ENCODE measurements around the gene KCNF1. TPM values are rescaled to one million over a fixed set of nuclear protein-coding genes. Genes with fewer than 3 reads are reported as not detected.

The KCNF1 gene
- total and polyA plus RNA-seq, 9 donors: 0.11 to 0.30 (median 0.14) TPM; not detected in 5

DNA sequence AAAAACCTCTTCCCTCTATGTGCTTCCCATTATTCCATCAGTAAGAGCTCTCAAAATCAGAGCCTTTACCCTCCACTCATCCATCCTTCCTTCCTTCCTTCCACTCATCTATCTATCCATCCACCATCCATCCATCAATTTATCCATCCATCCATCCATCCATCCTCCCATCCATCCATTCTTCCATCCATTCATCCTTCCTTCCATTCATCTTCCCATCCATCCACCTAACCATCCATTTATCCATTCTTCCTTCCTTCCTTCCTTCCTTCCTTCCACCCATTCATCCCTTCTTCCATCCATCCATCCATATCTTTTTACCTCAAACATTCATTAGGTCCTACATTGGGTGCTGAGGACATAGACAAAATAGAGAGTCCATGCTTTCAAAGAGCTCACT, 19.4 kb upstream of the KCNF1 start:
- Histone ChIP-seq H3K27ac (no peak overlapping the region), H3K4me1 (ENCODE audit: insufficient read depth) (no peaks in the 10 kb centered on the region), H3K27me3 (no peaks in the 10 kb centered on the region), H3K36me3 (no peaks in the 10 kb centered on the region), H3K9me3 (no peaks in the 10 kb centered on the region), H3K4me3 (no peak overlapping the region)
- no peak for DNase-seq
- intact Hi-C loops (cut with DNase I): no loop called here
- TF ChIP-seq EP300 (IDR thresholded peaks at IDR 0.05) (no peak), POLR2A (IDR thresholded peaks at IDR 0.05) (no peak), CTCF (IDR thresholded peaks at IDR 0.05) (no peak)

DNA sequence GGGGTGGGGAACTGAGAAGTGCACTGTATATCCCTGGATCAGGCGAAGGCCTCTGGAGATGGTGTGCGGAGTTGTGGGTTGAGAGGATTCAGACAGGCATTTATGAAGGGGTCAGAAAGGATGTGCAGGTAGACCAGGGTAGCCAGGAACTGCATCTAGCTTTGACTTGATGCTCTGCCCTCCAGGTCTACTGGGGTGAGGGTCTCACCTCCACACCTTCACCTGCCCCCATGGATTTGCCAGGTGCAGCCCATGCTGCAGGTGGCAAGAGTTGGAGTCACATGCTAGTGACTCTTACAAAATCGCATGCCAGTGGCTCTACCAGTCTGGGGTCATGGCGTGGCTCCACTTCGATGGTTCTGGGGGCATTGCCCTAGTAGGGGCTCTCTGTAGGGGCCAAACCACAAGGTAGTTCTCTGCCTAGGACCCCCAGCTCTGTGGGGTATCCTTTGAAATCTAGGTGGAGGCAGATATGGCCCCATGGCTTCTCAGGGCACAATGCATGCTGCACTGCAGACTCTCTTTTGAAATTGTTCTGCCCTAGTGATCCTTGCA, 18.9 kb upstream of the KCNF1 start:
- H3K4me3 ChIP-seq: no peak overlapping the region
- H3K27me3 ChIP-seq: no peaks in the 10 kb centered on the region
- intact Hi-C loops (cut with DNase I): no loop called here
- TF ChIP-seq POLR2A (IDR thresholded peaks at IDR 0.05): no peak
- TF ChIP-seq EP300 (IDR thresholded peaks at IDR 0.05): no peak
- no peak for TF ChIP-seq CTCF (IDR thresholded peaks at IDR 0.05)
- no peak for DNase-seq
- WGBS, 3 donors: 76 to 94% (median 86%) methylated on average over 4 to 5 of the region's 5 CpGs
- H3K4me1 ChIP-seq (ENCODE audit: insufficient read depth): no peaks in the 10 kb centered on the region
- no peaks in the 10 kb centered on the region for H3K36me3 ChIP-seq
- H3K27ac ChIP-seq: no peak overlapping the region
- no peaks in the 10 kb centered on the region for H3K9me3 ChIP-seq

DNA sequence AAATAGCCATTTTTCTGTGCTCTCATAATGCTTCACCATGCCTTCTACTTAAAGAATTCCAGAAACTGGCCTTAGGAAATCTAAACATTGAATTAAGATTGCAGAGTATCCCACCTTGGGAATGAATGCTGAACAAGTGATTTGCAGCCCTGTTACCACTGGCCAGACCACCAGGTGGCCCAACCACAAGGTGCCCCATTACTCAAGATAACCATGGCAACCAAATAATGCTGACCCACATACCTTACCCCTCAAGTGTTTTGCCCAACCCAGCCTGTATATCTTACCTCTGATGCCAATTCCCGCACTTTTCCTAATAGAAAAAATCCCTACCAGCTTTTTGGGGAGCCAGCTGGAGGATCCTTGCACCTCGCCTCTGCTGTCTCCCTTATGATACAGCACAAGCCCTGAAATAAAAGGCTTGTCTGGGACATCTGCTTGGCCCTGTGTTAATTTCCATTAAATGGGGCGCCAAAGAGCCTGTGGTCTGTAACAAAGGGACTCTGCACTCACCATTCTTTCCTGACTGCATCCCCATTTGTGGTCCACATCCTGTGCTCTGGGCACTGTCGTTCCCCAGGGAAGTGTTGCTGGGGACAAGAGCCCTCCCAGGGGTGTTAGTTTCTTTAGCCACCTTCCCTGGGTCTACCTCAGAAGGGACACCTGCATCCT, 17.3 kb upstream of the KCNF1 start:
- Histone ChIP-seq H3K27me3 (no peaks in the 10 kb centered on the region), H3K4me3 (no peak overlapping the region), H3K9me3 (no peaks in the 10 kb centered on the region), H3K4me1 (ENCODE audit: insufficient read depth) (no peaks in the 10 kb centered on the region), H3K36me3 (no peaks in the 10 kb centered on the region), H3K27ac (no peak overlapping the region)
- TF ChIP-seq CTCF (IDR thresholded peaks at IDR 0.05) (no peak), EP300 (IDR thresholded peaks at IDR 0.05) (no peak), POLR2A (IDR thresholded peaks at IDR 0.05) (no peak)
- WGBS, 3 donors: 78 to 86% (median 82%) methylated on average over 4 of the region's 4 CpGs
- intact Hi-C loops (cut with DNase I): no loop called here
- DNase-seq: no peak

DNA sequence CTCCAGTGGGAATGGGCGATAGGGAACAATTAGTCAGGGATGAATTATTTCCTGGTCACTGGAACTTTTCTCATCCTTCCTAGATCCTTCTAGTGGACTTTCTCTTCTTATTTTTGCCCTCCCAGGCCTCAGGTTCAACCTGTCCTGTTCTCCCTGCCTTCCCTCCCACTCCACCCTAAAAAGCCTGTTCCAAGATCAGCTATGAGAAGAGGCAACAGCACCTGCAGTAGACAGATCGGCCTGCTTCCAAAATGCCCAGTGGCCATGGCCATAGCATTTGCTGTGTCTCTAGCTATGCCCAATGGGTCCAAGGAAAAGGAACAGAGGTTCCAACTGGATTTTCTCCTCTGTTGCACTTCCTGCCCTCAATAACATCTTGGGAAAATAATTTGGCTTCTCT, 16.5 kb upstream of the KCNF1 start:
- Histone ChIP-seq H3K36me3 (no peaks in the 10 kb centered on the region), H3K9me3 (no peaks in the 10 kb centered on the region), H3K27me3 (no peaks in the 10 kb centered on the region), H3K27ac (no peak overlapping the region), H3K4me1 (ENCODE audit: insufficient read depth) (no peaks in the 10 kb centered on the region), H3K4me3 (no peak overlapping the region)
- DNase-seq: no peak
- intact Hi-C loops (cut with DNase I): no loop called here
- 92 to 95% (median 95%) methylated on average over 2 of the region's 2 CpGs for WGBS, 3 donors
- TF ChIP-seq POLR2A (IDR thresholded peaks at IDR 0.05): no peak
- TF ChIP-seq EP300 (IDR thresholded peaks at IDR 0.05): no peak
- no peak for TF ChIP-seq CTCF (IDR thresholded peaks at IDR 0.05)
